SIG-M5 treated with dmso at 0.1 percent for 504 hours (cell line): Measurements from ENCODE around the gene DIAPH2.
A peak's percentile ranks its signal among the peaks of the same experiment; 100 is the strongest.

Experiments used
- DNase-seq: peaks from one replicate; lab custom pipeline; 2025; ENCODE audit not compliant: unreplicated experiment; lab: John Stamatoyannopoulos, UW

DIAPH2 gene

DNA sequence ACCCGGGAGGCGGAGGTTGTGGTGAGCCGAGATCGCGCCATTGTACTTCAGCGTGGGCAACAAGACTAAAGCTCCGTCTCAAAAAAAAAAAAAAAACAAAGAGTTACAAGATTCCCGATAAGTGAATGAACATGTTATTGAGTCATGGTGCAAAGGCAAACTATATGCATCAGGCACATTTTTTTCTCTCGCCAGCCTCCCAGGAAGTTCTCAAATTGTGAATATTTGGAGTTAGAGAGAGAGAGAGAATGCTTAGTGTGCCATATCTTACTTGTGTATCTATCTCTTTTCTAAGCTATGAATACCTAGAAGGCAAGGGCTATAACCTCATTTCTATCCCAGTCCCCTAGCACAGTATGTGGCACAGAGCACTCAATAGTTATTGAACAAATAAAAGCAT lies 599.9 kb downstream of the DIAPH2 start:
- DNase-seq: no peak

DNA sequence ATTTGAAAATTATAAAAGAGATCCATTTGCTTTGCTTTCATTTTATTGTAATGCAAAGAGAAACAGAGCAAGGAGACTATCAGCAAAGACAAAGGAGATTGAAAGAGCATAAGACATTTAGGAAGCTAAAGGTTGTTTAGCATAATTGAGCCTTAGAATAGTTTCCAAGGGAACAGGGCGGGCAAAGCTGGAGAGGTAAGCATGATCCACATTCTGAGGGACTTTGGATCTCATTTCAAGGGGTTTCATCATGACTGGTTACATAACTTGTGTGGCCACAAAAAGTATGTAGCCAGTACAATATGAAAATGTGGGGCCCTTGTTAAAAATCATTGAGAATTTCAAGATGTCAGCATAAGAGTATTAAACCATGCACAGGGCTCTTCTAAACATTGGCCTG lies 605.6 kb downstream of the DIAPH2 start:
- no peak for DNase-seq

DNA sequence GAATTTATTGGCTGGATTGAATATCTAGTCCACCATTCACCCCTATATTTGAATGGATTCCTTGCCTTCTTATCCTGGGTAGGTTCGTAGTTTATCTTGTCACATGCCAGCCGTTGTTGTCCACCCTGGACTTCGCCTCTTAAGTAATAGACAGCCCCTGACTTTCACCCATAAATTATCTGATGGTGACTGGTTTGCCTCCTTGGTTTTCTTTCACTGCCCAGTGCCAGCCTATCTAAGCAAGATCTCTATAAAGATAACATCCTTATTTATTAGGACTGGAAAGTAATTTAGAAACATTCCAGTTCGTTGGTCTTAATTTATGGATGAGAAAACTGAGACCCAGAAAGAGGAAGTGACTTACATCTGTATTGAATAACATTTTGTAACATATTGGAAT lies 609.4 kb downstream of the DIAPH2 start:
- DNase-seq: no peak

DNA sequence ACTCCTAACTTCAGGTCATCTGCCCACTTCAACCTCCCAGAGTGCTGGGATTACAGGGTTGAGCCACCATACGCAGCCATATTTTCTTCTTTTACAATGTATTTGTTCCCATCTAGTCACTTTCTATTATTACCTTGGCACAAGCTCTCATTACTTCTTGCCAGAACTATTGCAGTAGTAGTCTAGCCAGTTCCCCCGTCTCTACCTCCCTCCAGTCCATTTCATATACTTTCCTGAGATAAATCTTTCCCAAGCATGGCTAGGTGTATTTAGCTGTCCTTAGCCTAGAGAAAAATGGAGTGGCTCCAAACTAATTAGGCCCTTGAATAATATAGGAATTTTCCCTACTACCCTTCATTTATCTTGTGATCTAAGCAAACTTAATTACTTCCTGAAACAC lies 611.3 kb downstream of the DIAPH2 start:
- no peak for DNase-seq

DNA sequence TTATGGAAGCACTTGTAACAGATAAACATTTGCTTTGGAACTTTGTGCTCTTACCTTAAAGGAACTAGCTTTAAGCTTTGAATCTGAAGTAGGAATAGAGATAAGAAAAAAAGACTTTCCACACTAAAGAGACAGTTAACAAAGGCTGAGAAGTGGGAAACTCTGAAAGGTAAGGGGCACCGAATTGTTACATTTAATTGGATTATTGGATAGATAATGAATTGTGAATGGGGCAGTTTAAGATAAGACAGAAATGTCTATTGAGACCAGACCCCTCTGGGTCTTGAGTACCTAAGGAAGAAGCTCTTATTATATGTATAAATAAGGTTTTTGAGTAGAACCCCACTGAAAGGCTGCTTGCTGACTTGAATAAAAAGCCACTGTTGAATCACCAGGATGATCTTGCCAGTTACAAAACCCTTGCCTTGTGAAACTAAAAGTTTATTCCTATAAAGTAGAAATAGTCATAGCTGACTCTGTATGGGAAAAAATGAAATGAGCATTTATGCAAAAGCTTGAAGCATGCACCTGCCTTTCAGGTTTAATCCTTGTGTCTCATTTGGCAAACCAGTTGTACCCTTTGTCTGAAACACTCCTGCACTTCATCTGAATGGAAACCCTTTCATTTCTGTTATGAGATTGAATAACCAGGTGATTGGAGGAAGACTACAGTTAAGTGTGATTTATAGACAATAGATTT lies 622.3 kb downstream of the DIAPH2 start:
- no peak for DNase-seq

DNA sequence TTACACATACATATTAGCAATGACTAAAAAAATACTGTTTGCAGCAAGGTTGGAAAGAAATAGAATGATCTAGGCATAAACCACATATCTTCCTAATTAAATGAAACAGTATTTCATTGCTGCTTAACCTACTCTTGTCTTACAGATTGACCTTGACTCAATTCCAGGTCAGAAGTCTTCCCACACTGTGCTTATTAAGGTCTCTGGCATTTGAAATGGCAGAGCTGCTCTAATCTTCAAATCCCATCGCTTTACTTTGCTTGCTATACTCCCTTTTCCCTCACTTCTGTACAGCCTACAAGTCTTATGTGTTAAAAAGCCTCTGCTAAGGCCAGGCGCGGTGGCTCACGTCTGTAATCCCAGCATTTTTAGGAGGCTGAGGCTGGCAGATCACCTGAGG lies 623.5 kb downstream of the DIAPH2 start:
- DNase-seq: no peak

DNA sequence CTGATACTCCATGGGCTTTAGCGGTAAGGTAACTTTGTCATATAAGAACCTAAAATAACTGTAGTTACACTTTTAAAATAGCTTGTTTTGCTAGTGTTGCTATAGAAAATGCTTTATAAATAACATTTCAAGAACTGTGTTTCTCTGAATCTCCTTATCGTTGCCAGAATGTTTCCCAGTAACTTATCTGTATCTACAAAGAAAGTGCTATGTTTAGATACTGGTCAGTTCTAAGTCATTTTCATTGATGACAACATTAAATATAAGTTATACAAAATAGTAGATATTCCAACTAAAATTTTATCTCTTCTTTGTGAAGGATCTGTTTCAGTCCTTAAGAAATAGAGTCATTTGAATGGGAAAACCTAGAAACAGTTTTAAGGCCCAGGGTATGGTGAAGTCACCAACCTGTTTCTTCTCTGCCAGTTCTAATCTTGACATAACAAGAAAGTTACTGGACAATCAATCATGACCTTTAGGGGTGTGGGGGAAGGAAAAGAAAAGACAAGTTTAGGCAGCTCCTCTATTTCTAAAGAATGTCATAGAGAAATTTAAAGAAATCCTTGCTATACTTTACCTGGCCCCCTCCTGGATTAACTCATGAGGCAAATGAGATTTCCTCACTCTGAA lies 625.0 kb downstream of the DIAPH2 start:
- DNase-seq: no peak

DNA sequence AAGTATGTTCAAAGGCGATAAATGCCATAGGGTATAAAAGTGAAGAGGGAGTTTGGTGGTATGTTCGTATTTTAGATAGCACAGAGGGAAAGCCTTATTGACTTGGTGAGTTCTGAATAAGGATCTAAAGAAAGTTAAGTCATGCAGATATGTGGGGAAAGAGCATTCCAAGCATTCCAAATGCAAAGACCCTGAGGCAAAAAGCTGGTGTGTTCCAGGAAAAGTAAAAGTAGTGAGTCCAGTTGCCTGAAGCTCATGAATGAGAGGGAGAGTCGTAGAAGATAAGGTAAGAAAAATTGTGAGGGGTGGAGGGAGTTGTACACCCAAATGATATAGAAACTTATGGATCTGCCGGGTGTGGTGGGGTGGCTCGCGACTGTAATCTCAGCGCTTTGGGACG lies 625.7 kb downstream of the DIAPH2 start:
- DNase-seq: no peak

DNA sequence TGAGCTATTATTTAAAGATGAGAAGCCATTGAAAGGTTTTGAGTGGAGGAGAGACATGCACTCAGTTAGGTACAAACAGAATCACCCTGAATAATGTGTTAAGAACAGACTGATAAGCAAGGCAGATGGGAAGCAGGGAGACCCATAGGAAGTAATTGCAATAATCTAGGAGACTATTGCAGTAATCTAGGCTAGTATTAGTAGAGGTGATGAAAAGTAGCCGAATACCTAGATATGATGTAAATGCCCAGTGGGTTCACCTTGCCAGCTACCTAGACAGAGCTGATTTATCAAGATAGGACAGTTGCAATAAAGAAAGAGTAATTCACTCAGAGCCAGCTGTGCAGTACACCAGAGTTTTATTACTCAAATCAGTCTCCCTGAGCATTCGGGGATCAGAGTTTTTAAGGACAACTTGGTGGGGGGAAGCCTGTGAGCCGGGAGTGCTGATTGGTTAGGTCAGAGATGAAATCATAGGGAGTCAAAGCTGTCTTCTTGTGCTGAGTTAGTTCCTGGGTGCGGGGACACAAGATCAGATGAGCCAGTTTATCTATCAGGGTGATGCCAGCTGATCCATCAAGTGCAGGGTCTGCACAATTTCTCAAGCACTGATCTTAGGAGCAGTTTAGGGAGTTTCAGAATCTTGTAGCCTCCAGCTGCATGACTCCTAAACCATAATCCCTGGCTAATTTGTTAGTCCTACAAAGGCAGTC lies 626.6 kb downstream of the DIAPH2 start:
- DNase-seq: no peak

DNA sequence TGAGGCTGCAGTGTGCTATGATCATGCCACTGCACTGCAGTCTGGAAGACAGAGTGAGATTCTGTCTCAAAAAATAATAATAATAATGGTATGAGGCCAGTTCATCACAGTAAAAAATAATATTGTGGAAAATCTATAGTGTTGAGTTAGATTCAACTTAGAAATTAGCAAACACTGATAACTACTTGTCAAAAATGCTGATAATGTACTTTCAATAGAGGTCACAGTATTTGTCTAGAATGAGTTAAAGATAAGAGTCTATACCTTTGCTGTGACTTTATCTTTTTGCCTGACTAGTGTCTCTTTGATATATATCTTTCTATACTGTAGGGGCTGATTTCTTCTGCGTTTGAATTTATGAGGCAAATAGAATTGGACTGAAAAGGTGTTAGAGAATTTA lies 629.7 kb downstream of the DIAPH2 start:
- DNase-seq: no peak

DNA sequence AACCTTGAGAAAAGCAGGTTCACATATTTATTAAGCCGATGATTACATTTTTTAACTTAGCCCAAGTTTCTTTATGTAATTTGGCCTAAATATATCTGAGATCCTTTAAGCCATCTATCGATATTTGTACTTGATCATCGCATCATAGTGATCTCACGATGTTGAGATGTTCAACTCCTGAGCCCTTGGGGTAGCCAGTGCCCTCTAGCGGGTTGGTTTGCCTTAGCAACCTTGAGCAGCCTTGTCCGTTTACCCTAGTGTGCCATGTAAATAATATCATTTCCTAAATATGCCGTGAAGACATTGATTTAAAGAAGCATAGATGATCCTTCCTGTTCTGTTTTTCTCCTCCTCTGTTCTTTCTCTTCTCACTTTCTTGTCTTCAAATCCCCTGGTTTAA lies 631.3 kb downstream of the DIAPH2 start:
- no peak for DNase-seq

DNA sequence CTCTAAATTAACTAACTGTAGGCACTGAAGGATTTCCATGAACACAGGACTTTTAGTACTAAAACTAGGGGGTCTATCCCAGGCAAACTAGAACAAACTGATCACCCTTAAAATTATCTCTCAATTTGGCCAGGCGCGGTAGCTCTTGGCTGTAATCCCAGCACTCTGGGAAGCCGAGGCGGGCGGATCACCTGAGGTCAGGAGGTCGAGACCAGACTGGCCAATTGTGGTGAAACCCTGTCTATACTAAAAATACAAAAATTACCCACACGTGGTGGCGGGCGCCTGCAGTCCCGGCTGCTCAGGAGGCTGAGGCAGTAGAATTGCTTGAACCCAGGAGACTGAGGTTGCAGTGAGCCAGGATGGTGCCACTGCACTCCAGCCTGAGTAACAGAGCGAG lies 635.7 kb downstream of the DIAPH2 start:
- no peak for DNase-seq

DNA sequence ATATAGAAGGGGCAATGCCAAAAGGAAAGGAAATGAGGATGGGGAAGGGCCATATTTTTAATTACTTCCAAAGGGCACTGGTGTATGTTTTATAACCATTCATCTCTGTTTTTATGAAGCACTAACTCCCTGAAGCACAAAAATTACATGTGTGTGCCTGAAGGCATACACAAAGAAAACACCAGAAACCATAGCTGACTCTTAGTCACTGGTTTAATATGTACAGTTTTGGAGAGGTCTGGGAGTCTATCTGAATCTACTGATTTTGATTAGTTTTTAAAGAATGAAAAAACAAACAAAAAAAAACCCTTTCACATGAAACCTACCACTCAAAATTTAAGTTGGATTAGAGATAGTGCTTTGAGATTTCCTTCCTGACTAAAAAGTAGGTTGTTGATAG lies 637.8 kb downstream of the DIAPH2 start:
- DNase-seq: no peak

DNA sequence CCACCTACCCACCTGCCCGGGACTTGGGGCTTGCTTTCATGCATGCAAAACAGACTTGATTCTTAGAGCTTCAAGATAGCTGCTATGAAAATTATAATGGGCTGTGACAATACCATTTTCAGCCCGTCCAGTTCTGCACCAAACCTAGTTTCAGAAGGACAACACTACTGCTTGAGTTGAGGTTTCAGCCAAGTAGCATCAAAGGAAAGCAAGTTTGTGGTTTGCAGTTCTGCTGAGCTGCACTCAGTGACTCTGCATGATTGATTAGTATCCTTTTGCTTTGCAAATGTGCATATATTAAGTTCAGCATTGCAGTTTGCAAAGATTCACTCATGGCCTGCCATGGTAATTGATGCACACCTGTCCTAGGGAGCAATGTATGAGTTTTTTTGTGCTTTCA lies 641.8 kb downstream of the DIAPH2 start:
- no peak for DNase-seq

DNA sequence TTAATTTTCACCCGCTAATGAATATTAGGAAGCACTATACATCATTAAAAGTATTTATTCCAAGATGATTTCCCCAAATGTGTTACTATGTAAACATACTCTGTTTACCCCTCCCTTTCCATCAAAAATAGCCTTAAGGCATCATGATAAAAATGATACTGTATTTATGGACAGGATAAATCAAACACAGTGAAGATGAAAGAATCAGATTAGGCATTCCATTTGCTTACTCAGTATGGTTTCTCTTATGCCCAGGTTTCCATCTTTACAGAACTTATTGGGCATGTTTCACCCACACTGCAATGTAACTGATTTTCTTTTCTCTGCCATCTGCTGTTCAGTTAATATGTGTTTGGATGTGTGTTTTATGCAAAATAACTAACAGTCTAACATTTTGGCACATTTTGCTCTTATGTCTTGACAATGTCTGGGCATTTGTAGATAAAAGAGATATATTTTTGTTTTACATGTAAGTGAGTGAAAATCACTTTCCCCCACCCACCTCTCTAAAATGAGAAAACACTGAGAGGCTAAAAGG lies 644.3 kb downstream of the DIAPH2 start:
- peak; percentile 2 for DNase-seq

DNA sequence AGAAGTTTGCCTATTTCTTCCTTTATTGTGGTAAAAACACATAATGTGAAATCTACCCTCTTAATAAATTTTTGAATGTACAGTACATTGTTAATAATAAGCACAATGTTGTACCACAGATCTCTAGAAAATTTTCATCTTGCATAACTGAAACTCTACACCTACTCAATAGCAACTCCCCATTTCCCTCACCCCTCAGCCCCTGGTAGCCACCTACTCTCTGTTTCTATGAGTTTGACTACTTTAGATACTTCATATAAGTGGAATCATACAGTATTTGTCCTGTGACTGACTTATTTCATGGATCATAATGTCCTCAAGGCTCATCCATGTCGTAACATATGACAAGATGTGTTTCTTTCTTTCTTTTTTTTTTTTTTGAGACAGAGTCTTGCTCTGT lies 645.5 kb downstream of the DIAPH2 start:
- no peak for DNase-seq

DNA sequence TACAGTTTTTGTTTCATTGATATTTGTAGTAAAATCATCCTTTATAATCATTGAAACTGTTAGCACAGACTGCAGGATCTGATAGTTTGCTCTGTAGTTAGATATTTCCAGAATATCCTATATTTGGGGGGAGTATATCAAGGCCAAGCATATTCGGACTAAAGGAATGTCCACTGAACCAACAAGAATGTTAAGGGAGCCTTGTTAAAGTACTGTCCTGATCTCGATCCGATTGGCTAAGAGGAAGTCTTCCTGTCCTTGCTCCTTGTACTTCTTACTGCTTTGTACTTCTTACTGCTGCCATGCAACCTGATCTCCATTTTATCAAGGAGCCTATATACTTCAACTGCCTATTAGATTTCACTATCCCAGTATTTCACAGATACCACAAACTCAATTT lies 648.3 kb downstream of the DIAPH2 start:
- DNase-seq: no peak

DNA sequence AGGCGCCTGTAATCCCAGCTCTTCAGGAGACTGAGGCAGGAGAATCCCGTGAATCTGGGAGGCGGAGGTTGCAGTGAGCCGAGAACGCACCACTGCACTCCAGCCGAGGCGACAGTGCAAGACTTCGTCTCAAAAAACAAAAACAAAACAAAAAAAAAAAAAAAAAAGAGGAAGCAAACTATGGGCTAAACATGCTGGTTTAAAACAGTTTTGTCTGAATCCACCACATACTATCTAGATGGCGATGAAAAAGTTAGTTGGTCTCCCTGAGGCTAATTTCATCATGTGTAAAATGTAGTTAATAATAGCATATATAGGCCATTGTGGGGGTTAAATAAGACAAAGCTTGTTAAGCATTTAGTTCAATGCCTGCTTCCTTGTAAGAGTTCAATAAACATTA lies 650.2 kb downstream of the DIAPH2 start:
- no peak for DNase-seq

DNA sequence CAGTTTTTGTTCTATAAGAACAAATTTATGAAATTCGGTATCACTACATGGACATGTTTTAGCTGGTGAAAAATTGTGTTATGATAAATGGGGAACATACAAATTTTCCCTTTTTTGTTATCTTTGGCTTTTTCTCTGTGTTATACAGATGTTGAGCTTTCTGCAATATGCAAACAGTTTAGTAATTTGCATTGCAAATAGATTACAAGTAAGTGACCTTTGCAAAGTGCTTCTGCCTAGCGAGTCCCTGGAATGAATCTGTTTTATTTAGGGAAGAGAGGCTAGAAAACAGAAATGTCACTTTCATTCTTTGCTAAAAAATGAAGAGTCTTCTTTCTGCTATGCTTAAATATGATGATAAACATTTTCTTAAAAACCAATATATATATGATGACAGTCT lies 660.1 kb downstream of the DIAPH2 start:
- no peak for DNase-seq

DNA sequence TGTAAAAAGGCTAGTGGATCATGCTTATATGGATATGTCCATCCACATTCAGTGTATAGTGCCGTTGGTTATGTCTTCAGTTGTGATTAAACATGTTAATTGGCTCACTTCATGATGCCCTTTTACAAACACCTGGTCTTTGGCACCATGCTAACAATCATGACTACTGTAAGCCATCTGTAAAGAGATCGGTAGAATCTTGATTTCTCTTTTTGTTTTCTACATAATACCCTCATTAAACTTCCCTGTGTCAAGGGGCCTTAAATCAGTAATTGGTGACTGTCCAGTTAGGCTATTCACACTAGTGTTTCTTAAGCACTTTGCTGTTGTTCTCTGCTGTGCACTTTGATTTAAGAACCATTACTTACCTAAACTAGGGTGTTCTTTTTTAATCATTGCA lies 674.3 kb downstream of the DIAPH2 start:
- DNase-seq: no peak

DNA sequence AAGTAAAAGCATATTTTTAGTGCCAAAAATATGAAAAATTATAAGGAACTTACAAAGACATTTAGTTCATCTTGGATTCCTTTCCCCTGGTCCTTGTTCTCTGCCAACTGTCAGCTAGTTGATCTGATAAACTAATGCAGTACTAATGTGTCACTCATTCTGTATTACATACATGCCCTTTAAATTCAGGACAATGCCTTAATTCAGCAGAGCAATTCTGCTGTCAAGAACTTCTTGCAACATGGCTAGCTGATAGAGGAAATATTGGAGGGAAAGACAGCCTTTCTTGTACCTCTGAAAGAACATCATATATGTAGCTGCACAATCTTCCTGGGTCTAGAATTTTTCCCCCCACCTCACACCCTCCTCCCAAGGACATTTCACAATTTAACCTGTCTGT lies 679.2 kb downstream of the DIAPH2 start:
- DNase-seq: no peak

DNA sequence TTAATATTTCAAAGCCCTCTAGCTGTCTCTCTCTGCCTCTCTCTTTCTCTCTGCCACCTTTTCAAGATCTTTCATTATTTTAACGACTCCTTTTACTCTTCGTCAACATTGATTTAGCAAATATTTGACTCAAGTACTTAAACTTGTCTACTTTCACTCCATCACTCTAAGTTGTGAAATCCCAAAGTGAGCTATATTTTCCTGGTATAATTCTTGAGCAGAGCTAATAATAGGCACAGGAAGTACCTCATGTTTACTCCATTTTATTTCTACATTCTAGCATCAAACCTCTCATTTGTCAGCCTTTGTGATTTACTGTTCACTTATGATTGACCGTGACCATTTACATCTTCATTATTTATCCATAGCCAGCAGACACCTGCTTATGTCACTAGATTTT lies 681.6 kb downstream of the DIAPH2 start:
- no peak for DNase-seq
